Transverse colon (tissue), 4 donors: Measurements from ENCODE around the gene TPO. TPM values are rescaled to one million over a fixed set of nuclear protein-coding genes. Genes with fewer than 3 reads are reported as not detected.
"Not testable (repeated sequence)": the region's sequence is repeated elsewhere in the genome, so short reads cannot be mapped to it uniquely, and the experiment has no call there.

Experiments used
- DNase-seq: peaks from one replicate; pipeline ENCODE4 v3.0.0-alpha.2; 2019
- H3K27ac ChIP-seq, 4 donors: fragments of 200-600 bp; sonication (generic); 2 replicates each; pipeline ENCODE4 v1.5.1; 2016 to 2018; ENCODE audit warnings: inconsistent platforms in 4 of 4
- H3K27me3 ChIP-seq: fragments of 200-600 bp; sonication (generic); 2 replicates; pipeline ENCODE4 v1.5.1; 2017; ENCODE audit warnings: inconsistent platforms
- H3K36me3 ChIP-seq, 4 donors: fragments of 200-600 bp; sonication (generic); 2 replicates each; pipeline ENCODE4 v1.5.1; 2017 to 2019; ENCODE audit warnings: inconsistent platforms in 4 of 4
- H3K4me1 ChIP-seq, 4 donors: fragments of 200-600 bp; sonication (generic); 2 replicates each; pipeline ENCODE4 v1.5.1; 2017 to 2020; ENCODE audit warnings: inconsistent platforms in 4 of 4
- H3K4me3 ChIP-seq, 4 donors: fragments of 200-600 bp; sonication (generic); 1 replicate in 1 of 4; 2 replicates in 3 of 4; pipeline versions ENCODE4 v1.5.1 to v1.6.1; 2017 to 2019; ENCODE audit warnings: inconsistent platforms in 4 of 4
- H3K9me3 ChIP-seq, 2 donors: fragments of 200-600 bp; sonication (generic); 2 replicates each; pipeline ENCODE4 v1.5.1; 2017 to 2019; ENCODE audit warnings: inconsistent platforms in 2 of 2
- CTCF ChIP-seq, 5 experiments: fragments of 200-600 bp in 3 of 5; fragments of 450-650 bp in 2 of 5; sonication (generic) in 3 of 5; IDR thresholded peaks; 1 replicate in 2 of 5; 2 replicates in 3 of 5; pipeline ENCODE4 v1.5.1; 2016 to 2017; ENCODE audit warnings: antibody characterized with exemption in 5 of 5, inconsistent platforms in 3 of 5, mild to moderate bottlenecking in 2 of 5, moderate library complexity in 1 of 5
- EP300 ChIP-seq: sonication (generic); formaldehyde crosslinking; IDR thresholded peaks from one replicate; pipeline ENCODE4 v1.6.1; 2017; ENCODE audit warnings: antibody characterized with exemption, low read depth
- POLR2A ChIP-seq: fragments of 450-650 bp; IDR thresholded peaks from one replicate; pipeline ENCODE4 v1.6.1; 2016; ENCODE audit warnings: antibody characterized with exemption, mild to moderate bottlenecking, moderate library complexity
- POLR2AphosphoS5 ChIP-seq, 3 donors: sonication (generic); formaldehyde crosslinking; IDR thresholded peaks; one replicate each; pipeline ENCODE4 v1.6.1; 2016; ENCODE audit warnings: antibody characterized with exemption in 3 of 3
- whole genome bisulfite sequencing, 2 donors: methylation state at CpG; one replicate each; pipeline ENCODE4 v1.1.5; 2018; ENCODE audit warnings: low coverage in 1 of 2; 5-methylcytosine and 5-hydroxymethylcytosine counted together
- in situ Hi-C, 4 donors: fragments of 200-750 bp; cut with MboI; loops; one replicate each; pipeline versions ENCODE4 v1.15.0 to v1.15.1; 2017; ENCODE audit warnings: low sequenced_read_pairs in 3 of 4, low pct_ligation_motif_present in 1 of 4, low pct_unique_long_range_greater_than_20kb in 1 of 4
- intact Hi-C: fragments of 100-400 bp; cut with DNase I; formaldehyde crosslinking; loops from one replicate; pipeline ENCODE4 v1.15.1; 2023; ENCODE audit warnings: low total_unique reads
- total RNA-seq, 4 donors: library from RNA; depleted of rRNA; stranded (reverse); fragments of >200 nt; gene quantifications; one replicate each; pipeline ENCODE4 v1.1.0, GENCODE V29; 2016

TPO gene
- total RNA-seq, 4 donors from 2014 or later: 1.4 to 5.8 (median 3.8) TPM

GRCh38 chr2:1514391-1515072 lies 101.3 kb downstream of the TPO start:
- in situ Hi-C loops (no loop called here), intact Hi-C loops (no loop called here)
- H3K27ac ChIP-seq: no peak overlapping the region
- no peaks in the 10 kb centered on the region for H3K36me3 ChIP-seq
- DNase-seq: no peak
- no peak overlapping the region for H3K4me3 ChIP-seq
- WGBS, 2 donors: 77 to 81% methylated on average over 7 to 18 of the region's 18 CpGs
- TF ChIP-seq CTCF (IDR thresholded peaks at IDR 0.05) (no peak), POLR2AphosphoS5 (IDR thresholded peaks at IDR 0.05) (no peak), POLR2A (no peak), EP300 (no peak)
- no peaks in the 10 kb centered on the region for H3K9me3 ChIP-seq
- H3K4me1 ChIP-seq: peaks cover 0 to 2% (median 0%) of the 10 kb centered on the region in 4 donors
- H3K27me3 ChIP-seq: no peaks in the 10 kb centered on the region

GRCh38 chr2:1515073-1515430 lies 101.8 kb downstream of the TPO start:
- no peak for DNase-seq
- Histone ChIP-seq H3K27me3 (no peaks in the 10 kb centered on the region), H3K4me3 (no peak overlapping the region), H3K36me3 (no peaks in the 10 kb centered on the region), H3K9me3 (no peaks in the 10 kb centered on the region), H3K4me1 (no peaks in the 10 kb centered on the region), H3K27ac (no peak overlapping the region)
- in situ Hi-C loops: no loop called here
- 68 to 80% methylated on average over 2 to 8 of the region's 8 CpGs for WGBS, 2 donors
- intact Hi-C loops: no loop called here
- TF ChIP-seq POLR2AphosphoS5 (IDR thresholded peaks at IDR 0.05): no peak
- no peak for TF ChIP-seq EP300
- no peak for TF ChIP-seq POLR2A
- TF ChIP-seq CTCF (IDR thresholded peaks at IDR 0.05): no peak

GRCh38 chr2:1515986-1516797 lies 102.9 kb downstream of the TPO start:
- H3K27me3 ChIP-seq: no peaks in the 10 kb centered on the region
- H3K36me3 ChIP-seq: no peaks in the 10 kb centered on the region
- no peak overlapping the region for H3K27ac ChIP-seq
- intact Hi-C loops (no loop called here), in situ Hi-C loops (no loop called here)
- H3K4me3 ChIP-seq: no peak overlapping the region
- no peak for DNase-seq
- TF ChIP-seq CTCF (IDR thresholded peaks at IDR 0.05) (no peak), POLR2A (no peak), EP300 (no peak), POLR2AphosphoS5 (IDR thresholded peaks at IDR 0.05) (no peak)
- 87 to 100% methylated on average over 4 to 23 of the region's 23 CpGs for WGBS, 2 donors
- no peaks in the 10 kb centered on the region for H3K9me3 ChIP-seq
- no peaks in the 10 kb centered on the region for H3K4me1 ChIP-seq

GRCh38 chr2:1516798-1517060 lies 103.5 kb downstream of the TPO start:
- WGBS, 2 donors: 80 to 95% methylated on average over 3 to 7 of the region's 7 CpGs
- Histone ChIP-seq H3K27ac (no peak overlapping the region), H3K27me3 (no peaks in the 10 kb centered on the region), H3K9me3 (no peaks in the 10 kb centered on the region), H3K4me3 (no peak overlapping the region), H3K4me1 (no peaks in the 10 kb centered on the region), H3K36me3 (no peaks in the 10 kb centered on the region)
- in situ Hi-C loops (no loop called here), intact Hi-C loops (no loop called here)
- TF ChIP-seq EP300: no peak
- no peak for TF ChIP-seq POLR2A
- TF ChIP-seq CTCF (IDR thresholded peaks at IDR 0.05): no peak
- no peak for TF ChIP-seq POLR2AphosphoS5 (IDR thresholded peaks at IDR 0.05)
- no peak for DNase-seq

- H3K36me3 ChIP-seq, in situ Hi-C loops, intact Hi-C loops, H3K4me1 ChIP-seq, H3K27ac ChIP-seq, H3K9me3 ChIP-seq, H3K4me3 ChIP-seq, H3K27me3 ChIP-seq, DNase-seq: not testable (repeated sequence)
- WGBS, 2 donors: 82 to 84% methylated on average over 4 to 5 of the region's 5 CpGs
Measured at GRCh38 chr2:1517291-1517690, 104.0 kb downstream of the TPO start.
